Prostate gland (tissue), 2 donors: ENCODE data around the gene ARL4C. TPM values are rescaled to one million over a fixed set of nuclear protein-coding genes. Genes with fewer than 3 reads are reported as not detected.

Experiments
- DNase-seq: peaks from one replicate; pipeline ENCODE4 v3.0.0-alpha.2; 2019; ENCODE audit warnings: low spot score
- H3K27ac ChIP-seq, 2 donors: fragments of 200-600 bp; sonication (generic); 2 replicates each; pipeline ENCODE4 v1.5.1; 2017 to 2019
- H3K27me3 ChIP-seq: fragments of 200-600 bp; sonication (generic); replicated peaks from 2 replicates; pipeline ENCODE4 v1.5.1; 2019; ENCODE audit not compliant: insufficient read depth
- H3K36me3 ChIP-seq, 2 donors: fragments of 200-600 bp; sonication (generic); 1 replicate in 1 of 2; 2 replicates in 1 of 2; pipeline versions ENCODE4 v1.5.1 to v1.8.1; 2017 to 2019
- H3K4me1 ChIP-seq: fragments of 200-600 bp; sonication (generic); replicated peaks from 2 replicates; pipeline ENCODE4 v1.5.1; 2019
- H3K4me3 ChIP-seq, 2 donors: fragments of 200-600 bp; sonication (generic); 2 replicates each; pipeline ENCODE4 v1.5.1; 2017 to 2019
- H3K9me3 ChIP-seq: fragments of 200-600 bp; sonication (generic); 2 replicates; pipeline ENCODE4 v1.5.1; 2017
- CTCF ChIP-seq, 4 experiments: fragments of 200-600 bp in 2 of 4; fragments of 450-650 bp in 2 of 4; sonication (generic) in 2 of 4; IDR thresholded peaks; 1 replicate in 3 of 4; 2 replicates in 1 of 4; pipeline ENCODE4 v1.5.1; 2016 to 2019; ENCODE audit warnings: antibody characterized with exemption in 4 of 4, mild to moderate bottlenecking in 2 of 4, moderate library complexity in 2 of 4
- POLR2A ChIP-seq: fragments of 450-650 bp; IDR thresholded peaks from one replicate; pipeline ENCODE4 v1.6.1; 2016; ENCODE audit warnings: antibody characterized with exemption, mild to moderate bottlenecking
- POLR2AphosphoS5 ChIP-seq: sonication (generic); formaldehyde crosslinking; IDR thresholded peaks from one replicate; pipeline ENCODE4 v1.6.1; 2017; ENCODE audit warnings: antibody characterized with exemption
- WGBS: methylation state at CpG from one replicate; pipeline ENCODE4 v1.1.5; 2018; 5-methylcytosine and 5-hydroxymethylcytosine counted together
- intact Hi-C: fragments of 100-400 bp; cut with DNase I; formaldehyde crosslinking; loops from one replicate; pipeline ENCODE4 v1.14.2; 2022
- total RNA-seq, 2 donors: library from RNA; depleted of rRNA; stranded (reverse); fragments of >200 nt; gene quantifications; one replicate each; pipeline ENCODE4 v1.1.0, GENCODE V29; 2016

ARL4C gene
- total RNA-seq, 2 donors from 2014 or later: 8.5 to 20.5 TPM

GRCh38 chr2:234454433-234454832, 42.4 kb downstream of the ARL4C start:
- intact Hi-C loops: no loop called here
- Histone ChIP-seq H3K36me3 (no peaks in the 10 kb centered on the region), H3K27me3 (no peaks in the 10 kb centered on the region), H3K27ac (no peak overlapping the region), H3K4me1 (no peaks in the 10 kb centered on the region), H3K4me3 (no peak overlapping the region), H3K9me3 (no peaks in the 10 kb centered on the region)
- DNase-seq: no peak
- WGBS: 77% methylated on average over 4 of the region's 4 CpGs
- TF ChIP-seq POLR2A (no peak), CTCF (IDR thresholded peaks at IDR 0.05) (no peak), POLR2AphosphoS5 (no peak)

- Histone ChIP-seq H3K4me3 (no peak overlapping the region), H3K27me3 (no peaks in the 10 kb centered on the region), H3K9me3 (no peaks in the 10 kb centered on the region), H3K27ac (no peak overlapping the region), H3K36me3 (no peaks in the 10 kb centered on the region), H3K4me1 (no peaks in the 10 kb centered on the region)
- TF ChIP-seq CTCF (IDR thresholded peaks at IDR 0.05): no peak
- no peak for TF ChIP-seq POLR2A
- intact Hi-C loops: no loop called here
- 49% methylated on average over 5 of the region's 5 CpGs for WGBS
- DNase-seq: no peak
These were observed 43.7 kb downstream of the ARL4C start for GRCh38 chr2:234453216-234453615.

- TF ChIP-seq CTCF (IDR thresholded peaks at IDR 0.05) (no peak), POLR2AphosphoS5 (no peak), POLR2A (no peak)
These were observed 44.8 kb downstream of the ARL4C start for GRCh38 chr2:234451852-234452625.

GRCh38 chr2:234451242-234451641, 45.6 kb downstream of the ARL4C start:
- Histone ChIP-seq H3K27me3 (no peaks in the 10 kb centered on the region), H3K4me1 (no peaks in the 10 kb centered on the region), H3K36me3 (no peaks in the 10 kb centered on the region), H3K4me3 (no peak overlapping the region), H3K27ac (no peak overlapping the region), H3K9me3 (no peaks in the 10 kb centered on the region)
- TF ChIP-seq CTCF (IDR thresholded peaks at IDR 0.05) (no peak), POLR2A (no peak), POLR2AphosphoS5 (no peak)
- WGBS: 94% methylated on average over 2 of the region's 2 CpGs
- DNase-seq: no peak
- intact Hi-C loops: no loop called here

More at GRCh38 chr2:234451852-234452625, 44.8 kb downstream of the ARL4C start:
- H3K27ac ChIP-seq: no peak overlapping the region
- WGBS: 90% methylated on average over 4 of the region's 4 CpGs
- H3K4me3 ChIP-seq: no peak overlapping the region
- no peak for DNase-seq
- no peaks in the 10 kb centered on the region for H3K9me3 ChIP-seq
- H3K4me1 ChIP-seq: no peaks in the 10 kb centered on the region
- H3K36me3 ChIP-seq: no peaks in the 10 kb centered on the region
- intact Hi-C loops: no loop called here
- H3K27me3 ChIP-seq: no peaks in the 10 kb centered on the region
